GM18505 (cell line): ENCODE data around the gene RBFOX2.

ENCODE experiments used
- ATAC-seq: cut with Tn5 transposase; IDR thresholded peaks from one replicate; pipeline ENCODE4 v1.9.1; 2021; ENCODE audit not compliant: unreplicated experiment
- POLR2A ChIP-seq: IDR thresholded peaks from 4 replicates; pipeline ENCODE4 v1.6.1; 2011; ENCODE audit warnings: borderline replicate concordance; ENCODE audit not compliant: insufficient read depth, insufficient read length; ENCODE audit errors: extremely low read depth

The RBFOX2 gene

GRCh38 chr22:35783943-35784614 is 244.5 kb downstream of the RBFOX2 start:
- TF ChIP-seq POLR2A: no peak
- no peak for ATAC-seq

GRCh38 chr22:35782504-35782903 is 246.1 kb downstream of the RBFOX2 start:
- ATAC-seq: no peak
- TF ChIP-seq POLR2A: no peak

GRCh38 chr22:35781898-35782297 is 246.7 kb downstream of the RBFOX2 start:
- no peak for TF ChIP-seq POLR2A
- ATAC-seq: no peak

- no peak for TF ChIP-seq POLR2A
- ATAC-seq: no peak
Observed at GRCh38 chr22:35777335-35777975, 251.2 kb downstream of the RBFOX2 start.

GRCh38 chr22:35775339-35775738 is 253.3 kb downstream of the RBFOX2 start:
- TF ChIP-seq POLR2A: no peak
- ATAC-seq: no peak

GRCh38 chr22:35769974-35770373 is 258.6 kb downstream of the RBFOX2 start:
- TF ChIP-seq POLR2A: no peak
- no peak for ATAC-seq

GRCh38 chr22:35766654-35767580 is 261.7 kb downstream of the RBFOX2 start:
- ATAC-seq: no peak
- TF ChIP-seq POLR2A: no peak

GRCh38 chr22:35761037-35761436 is 267.6 kb downstream of the RBFOX2 start:
- ATAC-seq: no peak
- no peak for TF ChIP-seq POLR2A

GRCh38 chr22:35758394-35758793 is 270.2 kb downstream of the RBFOX2 start:
- ATAC-seq: no peak
- TF ChIP-seq POLR2A: no peak

GRCh38 chr22:35756722-35757121 is 271.9 kb downstream of the RBFOX2 start:
- no peak for TF ChIP-seq POLR2A
- no peak for ATAC-seq

GRCh38 chr22:35754761-35755160 is 273.9 kb downstream of the RBFOX2 start:
- no peak for ATAC-seq
- TF ChIP-seq POLR2A: no peak

- no peak for ATAC-seq
- TF ChIP-seq POLR2A: no peak
Observed at GRCh38 chr22:35752863-35753189, 275.8 kb downstream of the RBFOX2 start.

- no peak for ATAC-seq
- no peak for TF ChIP-seq POLR2A
Observed at GRCh38 chr22:35752006-35752862, 276.4 kb downstream of the RBFOX2 start.
